ENCODE results near the gene ZNF316.
A peak's percentile ranks its signal among the peaks of the same experiment; 100 is the strongest.

The ZNF316 gene
- total RNA-seq = 99.6 to 104 reads per million in 2 donors

DNA sequence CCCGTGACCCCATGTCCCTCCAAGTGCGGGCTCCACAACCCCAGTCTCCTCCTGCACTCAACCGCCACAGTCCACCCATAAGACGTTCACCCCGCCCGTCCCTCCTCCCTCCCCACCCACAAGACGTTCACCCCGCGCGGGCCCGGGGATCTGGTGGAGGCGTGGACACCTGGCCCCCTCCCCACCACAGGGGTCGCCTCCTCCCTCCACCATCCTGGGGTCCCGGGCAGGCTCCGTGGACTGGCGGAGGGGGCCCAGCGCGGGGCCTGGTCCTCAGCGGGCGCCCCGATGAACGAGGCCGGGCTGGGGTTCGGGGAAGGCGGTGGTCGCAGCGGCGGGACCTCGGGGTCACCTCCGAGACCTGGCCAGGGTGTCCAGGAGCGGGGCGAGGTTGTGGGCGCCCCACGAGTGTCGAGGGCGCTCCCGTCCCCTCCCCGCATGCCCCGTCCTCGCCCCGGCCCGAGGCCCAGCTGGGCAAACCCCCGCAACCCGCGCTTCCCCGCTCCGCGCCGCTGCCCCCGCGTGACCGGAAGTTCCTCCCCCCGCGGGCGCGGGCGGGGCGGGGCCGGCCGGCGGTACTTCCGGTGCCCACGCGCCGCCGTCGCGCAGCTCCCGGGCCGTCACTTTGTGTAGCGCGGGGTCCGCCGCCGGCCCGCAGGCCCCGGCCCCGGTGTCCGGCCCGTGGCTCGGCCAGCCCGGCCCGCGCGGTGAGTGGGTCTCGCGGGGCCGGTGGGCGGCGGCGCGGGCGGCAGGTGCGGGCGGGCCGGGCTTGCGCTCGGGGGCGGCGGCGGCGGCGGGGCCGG lies at the start of gene ZNF316:
Gene ZNF316, plus strand, starts transcription at position 578 of the 803 bp plus-strand sequence. CDS start 5,092 bp downstream, outside the sequence.
- DNase-seq = peak; percentile 45

DNA sequence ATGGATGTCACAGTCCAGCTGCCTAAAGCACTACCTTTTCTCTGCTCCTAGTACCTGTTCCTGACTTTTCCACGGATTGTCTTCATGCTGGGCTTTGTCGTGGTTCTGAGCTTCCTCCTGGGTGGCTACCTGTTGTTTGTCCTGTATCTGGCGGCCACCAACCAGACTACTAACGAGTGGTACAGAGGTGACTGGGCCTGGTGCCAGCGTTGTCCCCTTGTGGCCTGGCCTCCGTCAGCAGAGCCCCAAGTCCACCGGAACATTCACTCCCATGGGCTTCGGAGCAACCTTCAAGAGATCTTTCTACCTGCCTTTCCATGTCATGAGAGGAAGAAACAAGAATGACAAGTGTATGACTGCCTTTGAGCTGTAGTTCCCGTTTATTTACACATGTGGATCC lies 48.6 kb upstream of the ZNF316 start:
- no peak for DNase-seq

DNA sequence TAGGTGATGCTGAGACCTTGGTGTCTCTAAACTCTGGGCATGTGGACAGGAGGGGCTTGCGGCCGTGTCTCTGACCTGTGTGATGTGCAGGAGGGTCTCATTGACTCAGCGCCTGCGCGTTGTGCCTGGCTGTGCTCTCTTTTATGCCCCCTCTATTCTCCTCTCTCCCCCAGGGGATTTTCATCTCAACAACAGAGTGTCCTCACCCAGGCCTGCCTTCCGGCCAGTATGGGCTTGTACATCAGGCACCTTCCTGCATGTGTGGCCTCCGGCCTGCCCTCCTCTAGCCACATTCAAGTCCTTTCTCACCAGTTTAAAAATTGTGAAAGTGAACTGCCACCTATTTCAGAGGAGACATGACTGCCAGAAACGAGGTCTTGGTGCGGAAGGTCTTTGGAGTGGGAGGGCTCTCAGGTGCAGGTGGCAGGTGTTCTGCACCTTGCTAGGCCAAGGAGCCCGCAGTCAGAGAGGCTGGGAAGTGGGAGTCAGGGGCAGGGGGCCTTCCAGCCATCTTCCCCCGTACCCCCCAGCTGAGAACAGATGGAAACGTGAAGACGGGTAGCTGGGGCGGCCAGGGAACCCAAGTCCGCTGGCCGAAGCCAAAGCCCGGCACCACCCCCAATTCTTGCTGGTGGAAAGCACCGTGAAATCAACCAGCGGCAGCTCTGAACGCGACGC lies 47.8 kb upstream of the ZNF316 start:
- no peak for DNase-seq

DNA sequence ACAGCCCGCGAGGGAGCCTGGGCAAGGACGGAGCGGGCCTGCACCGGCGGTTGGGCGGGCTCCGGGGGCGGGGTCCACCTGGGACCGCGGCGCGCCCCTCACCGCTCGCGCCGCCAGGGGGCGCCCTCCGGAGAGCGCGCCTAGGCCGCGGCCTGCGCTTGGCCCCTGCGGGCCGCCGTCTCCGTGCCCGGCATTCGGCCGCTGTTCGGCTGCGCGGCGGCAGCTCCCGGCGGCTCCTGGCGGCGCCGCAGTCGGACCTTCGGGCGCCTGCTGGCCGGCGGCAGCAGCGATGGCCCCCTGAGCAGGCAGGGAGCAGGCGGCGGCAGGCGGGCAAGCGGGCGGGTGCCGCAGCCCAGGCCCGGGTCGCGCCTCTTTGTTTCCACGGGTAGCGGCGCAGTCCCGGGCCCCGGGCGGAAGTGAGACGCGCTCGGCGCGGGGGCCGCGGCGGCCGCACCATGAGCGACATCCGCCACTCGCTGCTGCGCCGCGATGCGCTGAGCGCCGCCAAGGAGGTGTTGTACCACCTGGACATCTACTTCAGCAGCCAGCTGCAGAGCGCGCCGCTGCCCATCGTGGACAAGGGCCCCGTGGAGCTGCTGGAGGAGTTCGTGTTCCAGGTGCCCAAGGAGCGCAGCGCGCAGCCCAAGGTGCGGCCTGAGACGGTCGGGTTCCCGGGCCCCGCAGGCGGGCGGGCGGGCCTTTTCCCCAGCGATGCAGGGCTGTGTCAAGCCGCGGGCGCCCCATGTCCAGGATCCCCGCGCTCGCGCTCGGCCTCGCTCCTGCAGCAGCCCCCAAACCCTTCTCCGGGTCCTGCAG lies 47.1 kb upstream of the ZNF316 start, which contains the start of gene INTS15:
Gene INTS15, plus strand, starts transcription at position 193 of the 816 bp plus-strand sequence. Its CDS starts 263 bp downstream, at position 456.
- DNase-seq = peak; percentile 74

DNA sequence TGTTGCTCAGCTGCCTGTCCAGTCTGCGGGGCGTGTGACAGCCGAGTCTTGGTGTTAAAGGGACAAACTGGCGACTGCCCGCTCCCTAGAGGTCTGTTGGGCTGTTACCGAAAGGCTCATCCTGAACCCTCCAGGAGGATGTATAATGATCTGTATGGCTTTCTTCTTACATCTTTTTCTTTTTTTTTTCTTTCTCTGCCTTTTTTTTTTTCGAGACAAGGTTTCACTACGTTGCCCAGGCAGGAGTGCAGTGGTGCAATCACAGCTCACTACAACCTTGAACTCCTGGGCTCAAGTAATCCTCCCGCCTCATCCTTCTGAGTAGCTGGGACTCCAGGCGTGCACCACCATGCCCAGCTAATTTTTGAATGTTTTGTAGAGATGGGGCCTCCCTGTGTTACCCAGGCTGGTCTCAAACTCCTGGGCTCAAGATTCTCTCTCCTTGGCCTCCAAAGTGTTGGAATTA lies 46.4 kb upstream of the ZNF316 start:
- DNase-seq = no peak

DNA sequence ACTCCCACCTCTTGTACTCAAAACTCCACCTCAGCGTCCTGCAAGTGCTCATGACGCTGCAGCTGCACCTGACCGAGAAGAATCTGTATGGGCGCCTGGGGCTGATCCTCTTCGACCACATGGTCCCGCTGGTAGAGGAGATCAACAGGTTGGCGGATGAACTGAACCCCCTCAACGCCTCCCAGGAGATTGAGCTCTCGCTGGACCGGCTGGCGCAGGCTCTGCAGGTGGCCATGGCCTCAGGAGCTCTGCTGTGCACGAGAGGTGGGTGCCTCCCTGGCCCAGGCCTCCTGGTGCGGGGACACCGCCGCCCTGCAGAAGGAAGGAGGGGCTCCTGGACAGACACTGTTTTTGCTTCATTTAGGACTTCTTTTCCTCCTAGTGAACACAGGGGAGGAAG lies 37.0 kb upstream of the ZNF316 start:
- no peak for DNase-seq

DNA sequence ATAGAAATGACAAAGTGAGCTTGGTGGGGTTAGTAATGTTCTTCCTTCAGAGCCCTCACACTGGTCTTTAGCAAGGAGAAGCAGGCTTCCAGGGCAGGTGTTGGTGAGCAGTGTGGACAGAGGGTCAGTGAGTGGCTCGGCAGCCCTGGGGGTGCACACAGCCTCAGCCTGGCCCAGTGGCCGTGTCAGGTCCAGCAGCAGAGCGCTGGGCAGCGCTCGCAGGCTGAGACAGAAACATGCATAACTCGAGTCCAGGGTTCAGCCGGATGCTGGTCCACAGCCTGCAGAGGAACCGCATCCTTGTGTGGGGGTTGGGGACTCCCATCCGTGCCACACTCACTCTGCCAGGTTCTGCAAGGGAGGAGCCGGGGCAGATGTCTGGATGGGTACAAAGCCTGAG lies 32.7 kb upstream of the ZNF316 start:
- DNase-seq = no peak

DNA sequence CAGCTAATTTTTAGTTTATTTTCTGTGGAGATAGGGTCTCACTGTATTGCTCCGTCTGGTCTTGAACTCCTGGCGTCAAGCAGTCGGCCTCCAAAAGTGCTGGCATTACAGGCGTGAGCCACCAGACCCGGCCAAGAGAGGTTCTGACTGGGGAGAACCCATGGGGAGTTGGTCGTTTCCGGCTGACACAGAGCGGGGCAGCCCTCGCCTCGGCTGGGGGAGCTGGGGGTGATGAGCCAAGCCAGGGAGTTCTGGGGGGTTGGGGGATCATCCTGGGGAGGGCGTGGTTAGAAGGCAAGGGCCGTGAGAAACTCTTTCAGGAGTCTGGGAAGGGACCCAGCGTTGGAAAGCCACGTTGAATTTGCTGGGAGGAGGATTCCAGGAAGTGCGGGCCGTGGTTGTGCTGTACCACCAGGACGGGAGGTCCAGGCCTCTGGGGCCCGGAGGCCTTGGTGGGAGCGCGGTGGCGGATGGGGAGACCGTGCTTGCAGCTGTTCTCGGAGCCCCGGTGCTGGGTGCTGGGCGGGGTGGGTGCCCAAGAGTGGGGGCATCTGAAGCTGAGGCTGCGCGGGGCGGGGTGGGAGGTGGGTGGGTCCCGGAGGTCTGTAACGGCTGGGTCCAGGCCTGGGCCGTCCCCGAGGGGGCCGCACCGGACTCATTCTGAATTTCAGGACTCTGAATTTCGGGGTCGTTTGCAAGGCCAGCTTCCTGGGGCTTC lies 30.1 kb upstream of the ZNF316 start:
- DNase-seq = no peak

DNA sequence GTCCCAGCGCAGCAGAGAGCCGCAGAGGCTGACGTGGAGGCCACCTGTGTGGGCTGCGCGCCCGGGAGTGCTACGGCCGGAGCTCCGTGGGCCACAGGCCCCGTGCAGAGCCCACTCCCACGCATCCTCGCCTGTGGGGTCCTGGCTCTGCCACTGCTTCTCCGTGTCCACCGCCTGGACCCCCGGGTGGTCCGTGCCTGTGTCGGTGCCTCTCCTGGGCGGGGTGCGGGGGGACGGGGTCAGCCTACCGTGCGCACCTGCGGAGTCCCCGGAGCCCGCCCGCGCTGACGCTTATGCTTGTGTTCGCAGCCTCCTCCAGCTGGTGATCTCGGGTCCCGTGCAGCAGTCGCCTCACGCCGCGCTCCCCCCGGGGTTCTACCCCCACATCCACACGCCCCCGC lies 29.5 kb upstream of the ZNF316 start:
- DNase-seq = no peak

DNA sequence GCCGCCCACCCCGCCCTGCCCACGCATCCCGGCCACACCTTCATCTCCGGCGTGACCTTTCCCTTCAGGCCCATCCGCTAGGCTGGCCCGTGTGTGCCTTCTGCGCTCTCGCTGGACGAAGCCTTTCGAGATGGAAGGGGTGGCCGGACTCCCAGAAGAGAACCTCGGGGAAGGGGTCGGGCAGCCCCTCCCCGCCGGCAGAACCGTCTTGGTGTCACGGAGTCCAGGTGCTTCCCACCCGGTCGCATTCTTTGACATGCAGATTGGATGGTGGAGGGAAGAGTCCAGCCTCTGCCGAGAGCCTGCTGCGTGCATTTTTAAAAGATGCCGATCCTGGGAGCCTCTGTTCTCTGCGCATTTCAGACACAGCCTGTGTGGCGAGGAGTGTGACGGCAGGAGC lies 29.0 kb upstream of the ZNF316 start:
- DNase-seq = no peak

DNA sequence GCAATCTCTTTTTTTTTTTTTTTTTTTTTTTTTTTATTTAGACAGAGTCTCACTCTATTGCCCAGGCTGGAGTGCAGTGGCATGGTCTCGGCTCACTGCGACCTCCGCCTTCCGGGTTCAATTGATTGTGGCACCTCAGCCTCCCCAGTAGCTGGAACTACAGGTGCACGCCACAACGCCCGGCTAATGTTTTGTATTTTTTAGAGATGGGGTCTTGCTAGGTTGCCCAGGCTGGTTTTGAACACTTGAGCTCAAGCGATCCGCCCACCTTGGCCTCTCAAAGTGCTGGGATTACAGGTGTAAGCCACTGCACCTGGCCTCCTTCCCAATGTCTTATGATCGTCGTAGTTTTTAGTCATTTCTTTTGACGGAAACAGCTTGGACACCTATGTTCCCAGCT lies 28.3 kb upstream of the ZNF316 start:
- DNase-seq = no peak

DNA sequence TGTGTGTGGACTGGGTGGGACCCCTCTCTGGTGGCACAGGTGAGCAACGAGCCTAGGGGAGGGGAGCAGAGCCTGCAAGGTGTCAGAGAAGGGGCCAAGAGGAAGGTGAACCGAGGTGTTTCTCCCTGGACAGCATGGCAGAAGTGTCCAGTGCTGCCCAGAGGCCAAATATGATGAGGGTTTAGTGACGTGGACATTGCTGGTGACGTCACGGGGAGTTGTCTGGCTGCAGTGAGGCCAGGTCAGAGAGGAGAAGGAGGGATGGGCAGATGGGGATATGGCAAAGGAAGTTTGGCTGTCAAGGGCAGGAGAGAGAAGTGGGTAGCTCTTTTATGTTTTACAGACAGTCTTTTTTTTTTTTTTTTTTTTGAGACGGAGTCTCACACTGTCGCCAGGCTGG lies 24.3 kb upstream of the ZNF316 start:
- DNase-seq = no peak

DNA sequence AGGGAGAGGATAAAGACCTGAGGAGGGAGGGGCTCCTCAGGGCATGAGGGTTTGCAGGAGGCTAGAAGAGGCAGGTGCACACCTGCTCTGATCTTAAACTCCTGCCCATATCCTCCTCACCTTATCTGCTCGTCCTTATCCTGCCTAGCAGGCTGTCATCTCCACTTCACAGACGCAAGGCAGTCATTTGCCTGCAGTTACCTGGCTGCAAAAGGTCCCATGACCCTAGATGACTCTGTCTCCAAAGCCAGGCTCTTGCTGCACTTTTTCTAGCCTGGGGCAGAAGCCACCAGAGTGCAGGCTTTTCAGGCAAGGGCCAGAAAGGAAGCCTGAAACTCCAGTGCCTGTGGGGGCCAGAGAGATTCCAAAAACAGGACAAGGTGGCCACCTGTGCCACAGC lies 23.4 kb upstream of the ZNF316 start:
- no peak for DNase-seq

DNA sequence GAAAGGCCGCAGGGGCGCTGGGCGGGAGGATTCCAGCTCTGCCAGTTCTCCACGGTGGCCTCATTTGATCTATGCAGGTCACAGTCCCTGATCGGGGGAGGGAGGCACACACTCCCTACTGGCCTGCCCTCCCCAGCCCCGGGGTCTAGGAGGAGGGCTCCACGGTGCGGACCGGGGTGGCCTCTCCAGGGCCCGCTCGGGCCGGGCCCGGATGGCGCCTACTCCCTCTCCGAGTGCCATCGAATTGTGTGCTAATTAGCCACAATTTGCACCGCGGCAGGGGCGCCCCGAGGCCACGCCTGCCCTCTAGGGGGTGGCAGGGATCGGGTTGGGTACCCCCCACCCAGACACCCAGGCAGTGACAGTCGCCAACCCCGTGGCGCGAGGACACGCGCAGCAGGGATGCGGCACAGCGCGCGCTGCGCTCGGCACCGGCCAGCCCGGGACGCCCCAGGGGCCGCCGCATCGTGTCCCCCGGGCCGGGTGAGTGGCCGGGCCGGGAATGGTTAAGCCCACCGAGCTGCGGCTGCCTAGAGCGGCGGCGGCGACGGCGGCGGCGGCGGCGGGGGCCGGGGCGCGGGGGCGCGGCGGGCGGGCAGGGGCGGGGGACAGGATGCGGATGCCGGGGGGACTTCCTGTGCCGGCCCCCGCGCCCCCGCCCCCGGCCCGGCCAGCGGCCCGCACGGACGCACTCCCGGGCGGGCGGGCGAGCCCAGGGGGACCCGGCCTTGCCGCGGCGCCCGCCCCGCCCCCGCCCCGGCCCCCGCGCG lies 22.0 kb upstream of the ZNF316 start, which contains the start of gene ZNF853:
Gene ZNF853, plus strand, starts transcription at position 658 of the 770 bp plus-strand sequence. CDS start 565 bp downstream, outside the sequence.
- no peak for DNase-seq

DNA sequence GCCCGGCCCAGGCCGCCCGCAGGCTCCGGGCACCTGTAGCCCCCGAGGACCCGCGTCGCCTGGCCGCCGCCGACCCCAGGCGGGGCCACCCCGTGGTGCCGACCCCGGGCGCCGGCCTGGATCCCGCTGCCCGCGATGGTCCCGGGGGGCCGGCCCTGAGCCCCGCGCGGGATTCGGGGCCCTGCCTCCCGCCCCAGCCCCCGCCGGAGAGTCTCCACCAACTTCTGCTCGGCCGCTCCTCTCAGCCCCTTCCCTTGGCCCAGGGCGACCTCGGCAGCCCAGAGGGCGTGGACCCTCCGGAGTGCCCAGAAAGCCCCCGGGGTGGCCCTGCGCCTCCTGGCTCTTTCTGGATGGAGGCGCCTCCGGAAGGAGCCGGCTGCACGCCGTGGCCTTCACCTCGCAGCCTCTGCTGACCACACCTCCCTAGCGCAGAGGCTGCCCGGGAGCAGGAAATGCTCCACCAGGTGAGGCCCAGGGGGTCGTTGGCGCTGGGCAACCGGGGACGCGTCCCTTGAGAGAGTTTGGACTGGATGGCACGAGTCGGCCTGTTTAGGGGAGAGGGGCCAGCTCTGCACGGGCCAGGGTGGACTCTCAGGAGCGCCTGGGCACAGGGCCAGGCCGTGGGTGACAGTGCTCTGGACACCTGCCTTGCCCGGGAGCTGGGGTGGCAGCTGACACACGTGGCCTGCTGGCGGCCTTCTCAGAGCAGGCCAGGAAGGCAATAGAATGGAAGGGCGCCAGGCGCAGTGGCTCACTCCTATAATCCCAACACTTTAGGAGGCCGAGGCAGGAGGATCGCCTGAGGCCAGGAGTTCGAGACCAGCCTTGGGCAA lies 21.2 kb upstream of the ZNF316 start:
- no peak for DNase-seq

DNA sequence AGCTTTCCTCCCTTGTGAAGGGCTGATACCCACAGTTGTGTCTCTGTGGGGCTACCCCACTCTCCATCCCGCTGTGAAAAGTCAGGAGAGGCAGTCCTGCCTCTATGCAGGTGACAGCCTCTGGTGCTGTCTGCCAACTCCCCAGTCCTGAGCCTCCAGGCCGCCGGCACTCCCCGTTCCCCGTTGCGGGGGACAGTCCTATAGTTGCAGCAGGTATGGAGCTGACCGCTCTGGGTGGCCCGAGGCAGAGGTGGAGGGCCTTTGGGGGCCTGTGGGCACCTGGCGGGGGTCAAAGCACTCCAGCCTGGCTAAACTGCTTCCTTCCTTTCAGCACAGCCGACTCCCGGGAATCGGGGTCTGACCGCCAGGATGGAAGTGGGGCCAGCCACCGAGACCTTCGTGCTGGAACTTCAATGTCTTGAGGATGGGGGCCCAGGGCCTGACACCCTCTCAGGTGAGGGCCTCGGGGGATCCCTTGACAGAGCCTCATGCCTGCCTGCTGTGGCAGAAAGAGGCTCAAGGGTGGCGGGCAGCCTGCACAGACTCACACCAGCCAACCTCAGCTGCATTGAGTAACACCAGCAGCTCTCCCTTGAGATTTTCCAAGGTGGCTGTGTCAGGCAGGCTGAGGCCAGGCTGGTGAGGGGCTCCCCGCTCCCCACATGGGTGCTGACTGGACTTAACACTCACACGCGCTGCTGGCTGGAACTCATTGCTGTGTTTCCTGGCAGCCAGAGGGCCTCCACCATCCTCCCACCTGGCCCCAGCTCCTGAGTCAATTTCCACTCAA lies 20.1 kb upstream of the ZNF316 start:
- DNase-seq = no peak

DNA sequence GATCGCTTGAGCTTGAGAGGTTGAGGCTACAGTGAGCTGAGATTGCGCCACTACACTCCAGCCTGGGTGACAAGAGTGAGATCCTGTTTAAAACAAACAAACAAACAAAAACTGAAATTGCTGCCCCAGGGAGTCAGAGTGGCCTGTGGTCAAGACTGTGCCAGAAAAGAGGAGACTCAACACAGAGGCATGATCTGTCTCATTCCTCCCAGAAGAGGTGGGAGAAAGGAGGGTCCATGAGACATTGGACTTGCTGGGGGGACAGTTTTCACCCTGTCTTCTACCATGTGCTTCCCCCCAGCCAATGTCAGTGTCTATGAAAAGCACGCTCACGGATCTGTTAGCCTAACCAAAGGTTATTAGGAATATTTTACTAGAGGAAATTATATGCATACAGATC lies 18.5 kb upstream of the ZNF316 start:
- no peak for DNase-seq

DNA sequence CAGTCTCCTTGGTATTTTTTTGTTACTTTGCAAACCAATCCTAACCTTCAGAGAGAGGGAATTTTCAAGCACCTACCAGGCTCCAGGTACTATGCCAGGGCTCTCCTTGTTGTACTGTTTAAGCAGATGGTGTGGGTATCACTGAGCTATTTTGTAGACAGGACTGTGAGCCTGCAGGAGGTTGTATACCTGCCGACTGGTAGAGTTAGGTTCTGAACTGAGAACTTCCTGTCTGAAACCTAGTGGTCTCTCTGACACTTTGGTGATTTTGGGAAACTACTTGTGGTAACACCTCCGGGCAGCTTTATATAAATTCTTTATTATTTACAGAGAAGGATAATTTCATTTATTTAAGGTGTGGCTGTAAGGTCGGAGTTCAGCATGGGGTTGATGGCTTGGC lies 17.2 kb upstream of the ZNF316 start:
- DNase-seq = no peak
